UCSD-AML1 (cell line): ENCODE measurements around the gene MASP1.
"Not testable (repeated sequence)": the region's sequence is repeated elsewhere in the genome, so short reads cannot be mapped to it uniquely, and the experiment has no call there.

Experiments used
- DNase-seq: peaks from one replicate; lab custom pipeline; 2025; ENCODE audit not compliant: unreplicated experiment; lab: John Stamatoyannopoulos, UW

Gene MASP1

GRCh38 chr3:187228740-187229139, 62.8 kb downstream of the MASP1 start:
- DNase-seq, result no peak

GRCh38 chr3:187227658-187228258, 63.8 kb downstream of the MASP1 start:
- DNase-seq, result no peak

GRCh38 chr3:187223799-187224198, 67.7 kb downstream of the MASP1 start:
- no peak for DNase-seq

GRCh38 chr3:187222801-187223200, 68.7 kb downstream of the MASP1 start:
- no peak for DNase-seq

GRCh38 chr3:187215460-187215859, 76.1 kb downstream of the MASP1 start:
- DNase-seq, result no peak

GRCh38 chr3:187213616-187214015, 77.9 kb downstream of the MASP1 start:
- DNase-seq, result no peak

- DNase-seq, result no peak
Measured at GRCh38 chr3:187212705-187213104, 78.8 kb downstream of the MASP1 start.

- DNase-seq, result no peak
Measured at GRCh38 chr3:187212196-187212545, 79.4 kb downstream of the MASP1 start.

- DNase-seq, result no peak
Measured at GRCh38 chr3:187211532-187212195, 79.9 kb downstream of the MASP1 start.

GRCh38 chr3:187210545-187211327, 80.8 kb downstream of the MASP1 start:
- DNase-seq, result no peak

- DNase-seq, result no peak
Measured at GRCh38 chr3:187210091-187210490, 81.4 kb downstream of the MASP1 start.

- DNase-seq, result no peak
Measured at GRCh38 chr3:187209491-187209890, 82.0 kb downstream of the MASP1 start.

GRCh38 chr3:187208159-187208558, 83.4 kb downstream of the MASP1 start:
- no peak for DNase-seq

- no peak for DNase-seq
Measured at GRCh38 chr3:187207624-187208023, 83.9 kb downstream of the MASP1 start.

GRCh38 chr3:187207062-187207461, 84.5 kb downstream of the MASP1 start:
- DNase-seq, result no peak

- DNase-seq, result no peak
Measured at GRCh38 chr3:187205683-187206082, 85.9 kb downstream of the MASP1 start.

GRCh38 chr3:187199463-187200050, 92.0 kb downstream of the MASP1 start:
- not testable (repeated sequence) for DNase-seq

- no peak for DNase-seq
Measured at GRCh38 chr3:187198490-187198889, 93.0 kb downstream of the MASP1 start.

GRCh38 chr3:187197335-187197649, 94.2 kb downstream of the MASP1 start, which contains the start of gene RTP1:
Gene RTP1 (plus strand): TSS chr3:187197486. CDS start chr3:187197516, 30 bp downstream.
- DNase-seq, result no peak

- DNase-seq, result no peak
Measured at GRCh38 chr3:187196573-187197334, 94.8 kb downstream of the MASP1 start.

- DNase-seq, result no peak
Measured at GRCh38 chr3:187193181-187193580, 98.4 kb downstream of the MASP1 start.
